22Rv1 (cell line): ENCODE measurements around the gene GPR142.

Experiments used
- ZFX ChIP-seq: fragments of 450-650 bp; IDR thresholded peaks from 2 replicates; pipeline ENCODE4 v1.6.1; 2017; ENCODE audit warnings: antibody characterized with exemption, borderline replicate concordance
- TF ChIP-seq, protein P1 (sequence below): fragments of 450-650 bp; IDR thresholded peaks from 2 replicates; pipeline ENCODE4 v1.5.1; 2017; ENCODE audit warnings: mild to moderate bottlenecking

DNA sequence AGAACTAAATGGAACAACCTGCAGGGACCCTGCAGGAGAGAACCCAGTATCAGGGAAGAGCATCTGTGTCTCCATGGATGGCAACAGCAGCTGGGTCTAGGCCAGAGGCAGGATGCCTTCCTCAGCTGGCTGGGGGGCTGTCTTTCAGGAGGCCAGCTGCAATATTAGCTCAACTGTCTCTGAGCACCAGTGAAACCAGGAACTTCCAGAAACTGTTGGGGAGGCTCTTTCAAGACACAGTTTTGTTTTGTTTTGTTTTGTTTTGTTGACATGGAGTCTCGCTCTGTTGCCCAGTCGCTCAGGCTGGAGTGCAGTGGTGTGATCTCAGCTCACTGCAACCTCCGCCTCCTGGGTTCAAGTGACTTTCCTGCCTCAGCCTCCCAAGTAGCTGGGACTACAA, 7.6 kb downstream of the GPR142 start:
- TF ChIP-seq, protein P1, sequence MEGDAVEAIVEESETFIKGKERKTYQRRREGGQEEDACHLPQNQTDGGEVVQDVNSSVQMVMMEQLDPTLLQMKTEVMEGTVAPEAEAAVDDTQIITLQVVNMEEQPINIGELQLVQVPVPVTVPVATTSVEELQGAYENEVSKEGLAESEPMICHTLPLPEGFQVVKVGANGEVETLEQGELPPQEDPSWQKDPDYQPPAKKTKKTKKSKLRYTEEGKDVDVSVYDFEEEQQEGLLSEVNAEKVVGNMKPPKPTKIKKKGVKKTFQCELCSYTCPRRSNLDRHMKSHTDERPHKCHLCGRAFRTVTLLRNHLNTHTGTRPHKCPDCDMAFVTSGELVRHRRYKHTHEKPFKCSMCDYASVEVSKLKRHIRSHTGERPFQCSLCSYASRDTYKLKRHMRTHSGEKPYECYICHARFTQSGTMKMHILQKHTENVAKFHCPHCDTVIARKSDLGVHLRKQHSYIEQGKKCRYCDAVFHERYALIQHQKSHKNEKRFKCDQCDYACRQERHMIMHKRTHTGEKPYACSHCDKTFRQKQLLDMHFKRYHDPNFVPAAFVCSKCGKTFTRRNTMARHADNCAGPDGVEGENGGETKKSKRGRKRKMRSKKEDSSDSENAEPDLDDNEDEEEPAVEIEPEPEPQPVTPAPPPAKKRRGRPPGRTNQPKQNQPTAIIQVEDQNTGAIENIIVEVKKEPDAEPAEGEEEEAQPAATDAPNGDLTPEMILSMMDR: no peak
- TF ChIP-seq ZFX: no peak
